K562 (cell line): ENCODE data around the gene SYT3. TPM values are rescaled to one million over a fixed set of nuclear protein-coding genes. Genes with fewer than 3 reads are reported as not detected.

ENCODE experiments used
- ADNP ChIP-seq: fragments of 200-800 bp; sonication (Bioruptor generic); IDR thresholded peaks from 2 replicates; pipeline ENCODE4 v1.6.1; 2016; ENCODE audit warnings: missing genetic modification characterization, missing compliant biosample characterization
- ATF1 ChIP-seq, 2 experiments: fragments of 450-650 bp in 1 of 2; IDR thresholded peaks; 2 replicates each; pipeline ENCODE4 v1.6.1; 2016; ENCODE audit warnings: missing compliant biosample characterization in 1 of 2, missing genetic modification characterization in 1 of 2
- CBX8 ChIP-seq: fragments of 200-600 bp; sonication (generic); IDR thresholded peaks from 2 replicates; pipeline ENCODE4 v1.6.1; 2012; ENCODE audit warnings: borderline replicate concordance, mixed run types, low read depth, mild to moderate bottlenecking, moderate library complexity, mixed read lengths, low read length, control low read depth, inconsistent platforms; ENCODE audit not compliant: poor library complexity, severe bottlenecking; ENCODE audit errors: extremely low read depth
- ESRRB ChIP-seq: fragments of 250-450 bp; sonication (Bioruptor Pico); IDR thresholded peaks from 2 replicates; pipeline ENCODE4 v1.5.0; 2020; ENCODE audit warnings: mild to moderate bottlenecking, moderate library complexity, borderline replicate concordance
- GATAD2A ChIP-seq: fragments of 450-650 bp; IDR thresholded peaks from 2 replicates; pipeline ENCODE4 v1.6.1; 2017
- GATAD2B ChIP-seq: fragments of 450-650 bp; IDR thresholded peaks from 2 replicates; pipeline ENCODE4 v1.6.1; 2017; ENCODE audit warnings: mild to moderate bottlenecking, borderline replicate concordance
- KDM5B ChIP-seq: fragments of 200-600 bp; sonication (generic); IDR thresholded peaks from 2 replicates; pipeline ENCODE4 v1.6.1; 2012; ENCODE audit warnings: low read depth, mild to moderate bottlenecking, moderate library complexity, low read length, control low read depth, inconsistent platforms; ENCODE audit not compliant: insufficient replicate concordance
- KLF1 ChIP-seq: fragments of 450-650 bp; IDR thresholded peaks from 2 replicates; pipeline ENCODE4 v1.6.1; 2016; ENCODE audit warnings: missing genetic modification characterization, missing compliant biosample characterization
- NFYB ChIP-seq: IDR thresholded peaks from 2 replicates; pipeline ENCODE4 v1.6.1; 2011; ENCODE audit warnings: mild to moderate bottlenecking, moderate library complexity; ENCODE audit not compliant: insufficient read length; ENCODE audit errors: extremely low read depth
- RFX7 ChIP-seq: fragments of 250-450 bp; sonication (Bioruptor Pico); IDR thresholded peaks from 2 replicates; pipeline ENCODE4 v1.5.1; 2021; ENCODE audit warnings: mild to moderate bottlenecking
- SMARCA5 ChIP-seq: fragments of 450-650 bp; IDR thresholded peaks from 2 replicates; pipeline ENCODE4 v1.6.1; 2016
- SUPT5H ChIP-seq: fragments of 450-650 bp; IDR thresholded peaks from 2 replicates; pipeline ENCODE4 v1.6.1; 2016
- TAF15 ChIP-seq: fragments of 200-400 bp; formaldehyde crosslinking; IDR thresholded peaks from 2 replicates; pipeline ENCODE4 v1.6.1; 2017; ENCODE audit warnings: mild to moderate bottlenecking, low read depth, low read length, moderate library complexity
- TAF7 ChIP-seq: fragments of 450-650 bp; IDR thresholded peaks from 2 replicates; pipeline ENCODE4 v1.6.1; 2016; ENCODE audit warnings: missing genetic modification characterization, missing compliant biosample characterization
- YBX1 ChIP-seq: fragments of 450-650 bp; IDR thresholded peaks from 2 replicates; pipeline ENCODE4 v1.7.1; 2016; ENCODE audit warnings: mild to moderate bottlenecking
- ZNF175 ChIP-seq: fragments of 200-800 bp; sonication (Bioruptor generic); IDR thresholded peaks from 2 replicates; pipeline ENCODE4 v1.6.1; 2016; ENCODE audit warnings: low read depth, mild to moderate bottlenecking, missing genetic modification characterization, missing compliant biosample characterization
- ZNF609 ChIP-seq: sonication (generic); formaldehyde crosslinking; IDR thresholded peaks from 2 replicates; pipeline ENCODE4 v1.8.1; 2023; ENCODE audit warnings: missing genetic modification reagents, mild to moderate bottlenecking, borderline replicate concordance
- ZNF766 ChIP-seq: fragments of 200-800 bp; sonication (Bioruptor generic); conservative IDR thresholded peaks from 2 replicates; pipeline ENCODE4 v1.6.1; 2016; ENCODE audit warnings: missing genetic modification characterization, missing compliant biosample characterization
- polyA plus RNA-seq, 8 experiments: library from polyadenylated mRNA; depleted of rRNA in 4 of 8; stranded (reverse) in 5 of 8; unstranded in 3 of 8; fragments of >200 nt; fragmentation: Nextera tagmentation in 2 of 8; fragmentation: Illumina TruSeq in 1 of 8; extraction: Ambion mirVana in 2 of 8; extraction: Trizol in 1 of 8; gene quantifications; 2 replicates each; pipeline versions ENCODE4 v1.2.1 to v1.2.3, GENCODE V29; 2011 to 2014; ENCODE audit warnings: inconsistent platforms in 1 of 8, missing spikeins in 1 of 8
- total RNA-seq, 7 experiments: library from RNA; depleted of rRNA in 6 of 7; stranded (reverse); fragments of >200 nt in 6 of 7; fragmentation: Illumina TruSeq in 2 of 7; extraction: Trizol in 2 of 7; gene quantifications; 2 replicates each; pipeline versions ENCODE4 v1.2.1 to v1.2.3, GENCODE V29; 2011 to 2021; ENCODE audit warnings: low replicate concordance in 1 of 7
- TF ChIP-seq, protein P1 (sequence below): fragments of 450-650 bp; formaldehyde crosslinking; IDR thresholded peaks from 2 replicates; pipeline ENCODE4 v1.4.0; 2020; ENCODE audit warnings: mild to moderate bottlenecking, mixed read lengths
- TF ChIP-seq, protein P2 (sequence below), 2 experiments: fragments of 450-650 bp in 1 of 2; IDR thresholded peaks; 2 replicates each; pipeline ENCODE4 v1.6.1; 2011 to 2017; ENCODE audit warnings: low read depth in 2 of 2, antibody characterized with exemption in 1 of 2, borderline replicate concordance in 1 of 2, low read length in 1 of 2, mild to moderate bottlenecking in 1 of 2, mixed read lengths in 1 of 2; ENCODE audit not compliant: control insufficient read depth in 1 of 2

SYT3 gene
- total and polyA plus RNA-seq, 9 of the 15 experiments (the other 6 are each of a cell fraction or from before 2014, with no cell fraction given), result 0.36 to 2.0 (median 0.54) TPM; not detected in 2

GRCh38 chr19:50602089-50602422, 37.6 kb downstream of the SYT3 start (continued):
- TF ChIP-seq ZNF609 (0 out of 2 replicates have a peak, but pooled peaks have one; percentile 7), NFYB (no peak), SMARCA5 (0 out of 2 replicates have a peak, but pooled peaks have one; percentile 56), KDM5B (peak; percentile 49), ZNF766 (CRISPR knock-in tag) (0 out of 2 replicates have a peak, but pooled peaks have one; percentile 1), GATAD2B (no peak), ZNF175 (CRISPR knock-in tag) (no peak), TAF7 (tag) (0 out of 2 replicates have a peak, but pooled peaks have one; percentile 18), GATAD2A (no peak), YBX1 (no peak), KLF1 (tag) (no peak), ADNP (tag) (no peak), ESRRB (CRISPR knock-in tag) (no peak), TAF15 (no peak), RFX7 (CRISPR knock-in tag) (no peak), ATF1 (CRISPR knock-in tag; IDR thresholded peaks at IDR 0.05) (no peak), ATF1 (tag; IDR thresholded peaks at IDR 0.05) (peak; percentile 69), SUPT5H (0 out of 2 replicates have a peak, but pooled peaks have one; percentile 37), CBX8 (no peak)
- TF ChIP-seq, protein P1, sequence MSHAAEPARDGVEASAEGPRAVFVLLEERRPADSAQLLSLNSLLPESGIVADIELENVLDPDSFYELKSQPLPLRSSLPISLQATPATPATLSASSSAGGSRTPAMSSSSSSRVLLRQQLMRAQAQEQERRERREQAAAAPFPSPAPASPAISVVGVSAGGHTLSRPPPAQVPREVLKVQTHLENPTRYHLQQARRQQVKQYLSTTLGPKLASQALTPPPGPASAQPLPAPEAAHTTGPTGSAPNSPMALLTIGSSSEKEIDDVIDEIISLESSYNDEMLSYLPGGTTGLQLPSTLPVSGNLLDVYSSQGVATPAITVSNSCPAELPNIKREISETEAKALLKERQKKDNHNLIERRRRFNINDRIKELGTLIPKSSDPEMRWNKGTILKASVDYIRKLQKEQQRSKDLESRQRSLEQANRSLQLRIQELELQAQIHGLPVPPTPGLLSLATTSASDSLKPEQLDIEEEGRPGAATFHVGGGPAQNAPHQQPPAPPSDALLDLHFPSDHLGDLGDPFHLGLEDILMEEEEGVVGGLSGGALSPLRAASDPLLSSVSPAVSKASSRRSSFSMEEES (CRISPR knock-in tag), result no peak
- TF ChIP-seq, protein P2, sequence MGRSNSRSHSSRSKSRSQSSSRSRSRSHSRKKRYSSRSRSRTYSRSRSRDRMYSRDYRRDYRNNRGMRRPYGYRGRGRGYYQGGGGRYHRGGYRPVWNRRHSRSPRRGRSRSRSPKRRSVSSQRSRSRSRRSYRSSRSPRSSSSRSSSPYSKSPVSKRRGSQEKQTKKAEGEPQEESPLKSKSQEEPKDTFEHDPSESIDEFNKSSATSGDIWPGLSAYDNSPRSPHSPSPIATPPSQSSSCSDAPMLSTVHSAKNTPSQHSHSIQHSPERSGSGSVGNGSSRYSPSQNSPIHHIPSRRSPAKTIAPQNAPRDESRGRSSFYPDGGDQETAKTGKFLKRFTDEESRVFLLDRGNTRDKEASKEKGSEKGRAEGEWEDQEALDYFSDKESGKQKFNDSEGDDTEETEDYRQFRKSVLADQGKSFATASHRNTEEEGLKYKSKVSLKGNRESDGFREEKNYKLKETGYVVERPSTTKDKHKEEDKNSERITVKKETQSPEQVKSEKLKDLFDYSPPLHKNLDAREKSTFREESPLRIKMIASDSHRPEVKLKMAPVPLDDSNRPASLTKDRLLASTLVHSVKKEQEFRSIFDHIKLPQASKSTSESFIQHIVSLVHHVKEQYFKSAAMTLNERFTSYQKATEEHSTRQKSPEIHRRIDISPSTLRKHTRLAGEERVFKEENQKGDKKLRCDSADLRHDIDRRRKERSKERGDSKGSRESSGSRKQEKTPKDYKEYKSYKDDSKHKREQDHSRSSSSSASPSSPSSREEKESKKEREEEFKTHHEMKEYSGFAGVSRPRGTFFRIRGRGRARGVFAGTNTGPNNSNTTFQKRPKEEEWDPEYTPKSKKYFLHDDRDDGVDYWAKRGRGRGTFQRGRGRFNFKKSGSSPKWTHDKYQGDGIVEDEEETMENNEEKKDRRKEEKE (IDR thresholded peaks at IDR 0.05; ENCODE audit: borderline replicate concordance in 1 of 2, control insufficient read depth in 1 of 2, low read depth in 2 of 2, low read length in 1 of 2), result no peak
